H9 (cell line): ENCODE results near the gene BMERB1. TPM values are rescaled to one million over a fixed set of nuclear protein-coding genes. Genes with fewer than 3 reads are reported as not detected.

Source experiments
- DNase-seq: peaks from one replicate; pipeline ENCODE4 v3.0.0-alpha.2; 2017
- H2AFZ ChIP-seq: one replicate; pipeline ENCODE4 v1.6.1; 2013; ENCODE audit warnings: mild to moderate bottlenecking, low read length, control low read depth, moderate library complexity
- H2AK5ac ChIP-seq: 2 replicates; pipeline ENCODE4 v1.6.1; 2013; ENCODE audit warnings: low read length, control low read depth, mixed read lengths; ENCODE audit not compliant: insufficient read length
- H2BK120ac ChIP-seq: one replicate; pipeline ENCODE4 v1.6.1; 2013; ENCODE audit warnings: low read depth, mild to moderate bottlenecking, low read length, control low read depth, inconsistent platforms; ENCODE audit not compliant: poor library complexity, severe bottlenecking
- H2BK12ac ChIP-seq: 2 replicates; pipeline ENCODE4 v1.6.1; 2013; ENCODE audit warnings: low read length, control low read depth, mixed read lengths, low read depth; ENCODE audit not compliant: insufficient read length
- H2BK15ac ChIP-seq: 2 replicates; pipeline ENCODE4 v1.6.1; 2013; ENCODE audit warnings: low read depth, low read length, control low read depth
- H2BK20ac ChIP-seq: one replicate; pipeline ENCODE4 v1.6.1; 2013; ENCODE audit warnings: low read depth, mild to moderate bottlenecking, low read length, control low read depth, inconsistent platforms; ENCODE audit not compliant: poor library complexity, severe bottlenecking
- H2BK5ac ChIP-seq: 2 replicates; pipeline ENCODE4 v1.6.1; 2013; ENCODE audit warnings: low read length, control low read depth, mixed read lengths; ENCODE audit not compliant: insufficient read length
- H3K14ac ChIP-seq: 2 replicates; pipeline ENCODE4 v1.6.1; 2013; ENCODE audit warnings: low read length, control low read depth; ENCODE audit not compliant: insufficient read depth
- H3K18ac ChIP-seq: 2 replicates; pipeline ENCODE4 v1.6.1; 2013; ENCODE audit warnings: low read depth, mild to moderate bottlenecking, mixed read lengths, low read length, control low read depth; ENCODE audit not compliant: insufficient read length
- H3K23ac ChIP-seq: 2 replicates; pipeline ENCODE4 v1.6.1; 2013; ENCODE audit warnings: low read length, control low read depth, mixed read lengths, low read depth; ENCODE audit not compliant: insufficient read length
- H3K23me2 ChIP-seq: 2 replicates; pipeline ENCODE4 v1.6.1; 2013; ENCODE audit warnings: low read depth, mild to moderate bottlenecking, mixed read lengths, low read length, control low read depth; ENCODE audit not compliant: insufficient read length, poor library complexity, severe bottlenecking
- H3K27ac ChIP-seq: 2 replicates; pipeline ENCODE4 v1.5.1; 2013; ENCODE audit warnings: low read length, control low read depth, mixed read lengths, low read depth; ENCODE audit not compliant: insufficient read length
- H3K27me3 ChIP-seq: 2 replicates; pipeline ENCODE4 v1.6.1; 2013; ENCODE audit warnings: low read length, control low read depth, inconsistent platforms; ENCODE audit not compliant: insufficient read depth
- H3K4ac ChIP-seq: 2 replicates; pipeline ENCODE4 v1.6.1; 2013; ENCODE audit warnings: low read depth, mild to moderate bottlenecking, control low read depth, inconsistent platforms, low read length, moderate library complexity
- H3K4me1 ChIP-seq: 2 replicates; pipeline ENCODE4 v1.6.1; 2013; ENCODE audit warnings: low read length, control low read depth, inconsistent platforms; ENCODE audit not compliant: insufficient read depth
- H3K4me2 ChIP-seq: 2 replicates; pipeline ENCODE4 v1.6.1; 2013; ENCODE audit warnings: low read length, control low read depth, mixed read lengths; ENCODE audit not compliant: insufficient read length, insufficient read depth
- H3K56ac ChIP-seq: 2 replicates; pipeline ENCODE4 v1.6.1; 2013; ENCODE audit warnings: low read depth, mild to moderate bottlenecking, mixed read lengths, low read length, control low read depth; ENCODE audit not compliant: insufficient read length
- H3K79me1 ChIP-seq: 2 replicates; pipeline ENCODE4 v1.6.1; 2013; ENCODE audit warnings: low read depth, mild to moderate bottlenecking, moderate library complexity, low read length, control low read depth, inconsistent platforms; ENCODE audit not compliant: insufficient read depth, poor library complexity, severe bottlenecking
- H3K79me2 ChIP-seq: 2 replicates; pipeline ENCODE4 v1.6.1; 2013; ENCODE audit warnings: low read length, control low read depth, inconsistent platforms; ENCODE audit not compliant: insufficient read depth
- H3K9ac ChIP-seq: 2 replicates; pipeline ENCODE4 v1.6.1; 2013; ENCODE audit warnings: low read length, control low read depth, mixed read lengths; ENCODE audit not compliant: insufficient read length; ENCODE audit errors: extremely low read depth
- H3K9me3 ChIP-seq: one replicate; pipeline ENCODE4 v1.6.1; 2013; ENCODE audit warnings: low read depth, low read length, inconsistent platforms; ENCODE audit not compliant: control insufficient read depth
- H3T11ph ChIP-seq: one replicate; pipeline ENCODE4 v1.6.1; 2013; ENCODE audit warnings: mild to moderate bottlenecking, low read length, control low read depth, inconsistent platforms
- H4K20me1 ChIP-seq: one replicate; pipeline ENCODE4 v1.6.1; 2013; ENCODE audit not compliant: control insufficient read depth, insufficient read length, insufficient read depth
- H4K5ac ChIP-seq: 2 replicates; pipeline ENCODE4 v1.6.1; 2013; ENCODE audit warnings: low read depth, mild to moderate bottlenecking, mixed read lengths, low read length, control low read depth; ENCODE audit not compliant: insufficient read length
- H4K8ac ChIP-seq: replicated peaks from 2 replicates; pipeline ENCODE4 v1.6.1; 2013; ENCODE audit warnings: low read length, control low read depth, mixed read lengths, low read depth; ENCODE audit not compliant: insufficient read length
- H4K91ac ChIP-seq: 2 replicates; pipeline ENCODE4 v1.6.1; 2013; ENCODE audit warnings: low read depth, mild to moderate bottlenecking, moderate library complexity, mixed read lengths, low read length, control low read depth; ENCODE audit not compliant: insufficient read length
- H3K27ac Mint-ChIP-seq, 3 experiments: 2 replicates in 2 of 3; 3 replicates in 1 of 3; pipeline ENCODE4 v1.8.0; 2020 to 2021; ENCODE audit warnings: mixed read lengths in 3 of 3, mild to moderate bottlenecking in 1 of 3, moderate library complexity in 1 of 3
- H3K27me3 Mint-ChIP-seq: 2 replicates; pipeline ENCODE4 v1.8.0; 2021; ENCODE audit warnings: low read depth, mild to moderate bottlenecking, moderate library complexity, mixed read lengths
- H3K36me3 Mint-ChIP-seq, 3 experiments: 2 replicates in 2 of 3; 3 replicates in 1 of 3; pipeline ENCODE4 v1.8.0; 2020 to 2021; ENCODE audit warnings: low read depth in 3 of 3, mixed read lengths in 3 of 3; ENCODE audit not compliant: insufficient read depth in 1 of 3
- H3K4me1 Mint-ChIP-seq, 2 experiments: 2 replicates each; pipeline ENCODE4 v1.8.0; 2020; ENCODE audit warnings: mixed read lengths in 2 of 2
- H3K4me3 Mint-ChIP-seq, 2 experiments: 2 replicates in 1 of 2; 3 replicates in 1 of 2; pipeline ENCODE4 v1.8.0; 2020 to 2021; ENCODE audit warnings: mild to moderate bottlenecking in 2 of 2, mixed read lengths in 2 of 2, moderate library complexity in 1 of 2
- H3K9me3 Mint-ChIP-seq, 2 experiments: 2 replicates in 1 of 2; 3 replicates in 1 of 2; pipeline ENCODE4 v1.8.0; 2020; ENCODE audit warnings: mild to moderate bottlenecking in 2 of 2, mixed read lengths in 2 of 2, moderate library complexity in 1 of 2
- WGBS: extraction: QIAGEN DNeasy Blood & Tissue Kit; methylation state at CpG from one replicate; pipeline ENCODE4 v1.1.7; 2013; ENCODE audit warnings: missing lambda C conversion rate, low lambda C conversion rate, mixed read lengths; ENCODE audit not compliant: insufficient read length; ENCODE audit errors: extremely low coverage; 5-methylcytosine and 5-hydroxymethylcytosine counted together
- total RNA-seq: library from RNA; stranded (reverse); gene quantifications from 2 replicates; pipeline ENCODE4 v1.2.1, GENCODE V29; 2021
- TF ChIP-seq, protein P1 (sequence below): fragments of 200-600 bp; sonication (generic); conservative IDR thresholded peaks from 3 replicates; pipeline ENCODE4 v1.8.0; 2021; ENCODE audit warnings: antibody characterized with exemption, mild to moderate bottlenecking

BMERB1 gene
- total RNA-seq, 1 experiment from 2014 or later = 19.5 TPM

DNA sequence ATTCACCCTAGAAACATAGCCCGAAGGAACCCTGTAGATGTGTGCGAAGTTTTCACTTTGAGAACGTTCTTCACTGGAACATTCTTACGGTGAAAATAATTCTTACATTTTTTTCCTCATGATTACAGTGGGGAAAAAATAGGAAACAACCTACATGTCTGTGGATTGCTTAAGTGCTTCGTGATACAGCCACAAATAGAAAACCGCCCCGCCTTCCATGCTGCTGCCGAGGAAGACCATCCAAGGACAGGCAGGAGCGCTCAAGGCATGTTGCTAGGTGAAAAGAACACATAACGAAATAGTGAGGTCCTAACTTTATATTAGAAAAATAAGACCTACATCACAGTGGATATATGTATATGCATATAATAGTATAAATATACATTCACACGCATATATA lies 78.8 kb downstream of the BMERB1 start:
- peaks cover 5% of the 10 kb centered on the region; the same call in 1 of the 2 replicates for H3K4me1 ChIP-seq

More for the DNA sequence above, 78.8 kb downstream of the BMERB1 start:
- Histone ChIP-seq H4K8ac (no peak overlapping the region), H3K79me2 (no peaks in the 10 kb centered on the region), H3K56ac (no peak overlapping the region), H4K91ac (no peak overlapping the region), H3T11ph (no peak overlapping the region), H2BK12ac (no peak overlapping the region), H3K9me3 (no peaks in the 10 kb centered on the region), H3K23me2 (no peaks in the 10 kb centered on the region), H3K27ac (no peak overlapping the region), H2BK120ac (no peak overlapping the region), H3K23ac (no peak overlapping the region), H2AFZ (no peak overlapping the region), H3K27me3 (no peaks in the 10 kb centered on the region), H3K18ac (no peak overlapping the region), H4K20me1 (no peaks in the 10 kb centered on the region), H3K4me2 (no peak overlapping the region), H3K9ac (no peak overlapping the region), H3K14ac (no peak overlapping the region), H4K5ac (no peak overlapping the region), H3K79me1 (no peaks in the 10 kb centered on the region), H2AK5ac (no peak overlapping the region), H2BK15ac (no peak overlapping the region), H2BK5ac (no peak overlapping the region), H2BK20ac (no peak overlapping the region), H3K4ac (no peak overlapping the region)
- H3K27me3 Mint-ChIP-seq = no peaks in the 10 kb centered on the region; the same call in 1 of the 2 replicates
- H3K4me3 Mint-ChIP-seq = no peak overlapping the region
- peaks cover 0 to 9% (median 2%) of the 10 kb centered on the region in 3 experiments; a peak in 3 of 7 replicates for H3K36me3 Mint-ChIP-seq
- no peak overlapping the region for H3K27ac Mint-ChIP-seq
- no peak for DNase-seq
- no CpG with 5 or more reads among the region's 11 CpGs for WGBS
- no peaks in the 10 kb centered on the region for H3K9me3 Mint-ChIP-seq
- TF ChIP-seq, protein P1, sequence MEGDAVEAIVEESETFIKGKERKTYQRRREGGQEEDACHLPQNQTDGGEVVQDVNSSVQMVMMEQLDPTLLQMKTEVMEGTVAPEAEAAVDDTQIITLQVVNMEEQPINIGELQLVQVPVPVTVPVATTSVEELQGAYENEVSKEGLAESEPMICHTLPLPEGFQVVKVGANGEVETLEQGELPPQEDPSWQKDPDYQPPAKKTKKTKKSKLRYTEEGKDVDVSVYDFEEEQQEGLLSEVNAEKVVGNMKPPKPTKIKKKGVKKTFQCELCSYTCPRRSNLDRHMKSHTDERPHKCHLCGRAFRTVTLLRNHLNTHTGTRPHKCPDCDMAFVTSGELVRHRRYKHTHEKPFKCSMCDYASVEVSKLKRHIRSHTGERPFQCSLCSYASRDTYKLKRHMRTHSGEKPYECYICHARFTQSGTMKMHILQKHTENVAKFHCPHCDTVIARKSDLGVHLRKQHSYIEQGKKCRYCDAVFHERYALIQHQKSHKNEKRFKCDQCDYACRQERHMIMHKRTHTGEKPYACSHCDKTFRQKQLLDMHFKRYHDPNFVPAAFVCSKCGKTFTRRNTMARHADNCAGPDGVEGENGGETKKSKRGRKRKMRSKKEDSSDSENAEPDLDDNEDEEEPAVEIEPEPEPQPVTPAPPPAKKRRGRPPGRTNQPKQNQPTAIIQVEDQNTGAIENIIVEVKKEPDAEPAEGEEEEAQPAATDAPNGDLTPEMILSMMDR = no peak
- peaks cover 28 to 33% of the 10 kb centered on the region in 2 experiments for H3K4me1 Mint-ChIP-seq
